GM12878 (cell line): Measurements from ENCODE around the gene ARL3.

Experiments
- BACH1 ChIP-seq: fragments of 450-650 bp; IDR thresholded peaks from 2 replicates; pipeline ENCODE4 v1.6.1; 2017; ENCODE audit warnings: mild to moderate bottlenecking, borderline replicate concordance
- CHD2 ChIP-seq: IDR thresholded peaks from 2 replicates; pipeline ENCODE4 v1.6.1; 2011; ENCODE audit warnings: low read depth, low read length, improper control_type of control experiment, borderline replicate concordance
- CHD4 ChIP-seq: fragments of 200-600 bp; sonication (generic); IDR thresholded peaks from 2 replicates; pipeline ENCODE4 v1.6.1; 2016; ENCODE audit warnings: mild to moderate bottlenecking
- CTCF ChIP-seq, 3 experiments: IDR thresholded peaks in 2 of 3; conservative IDR thresholded peaks in 1 of 3; 2 replicates each; pipeline ENCODE4 v1.5.1; 2011; ENCODE audit warnings: low read depth in 3 of 3, low read length in 3 of 3, mild to moderate bottlenecking in 3 of 3, control low read depth in 2 of 3, moderate library complexity in 2 of 3, inconsistent platforms in 1 of 3, mixed read lengths in 1 of 3; ENCODE audit not compliant: control insufficient read depth in 2 of 3, insufficient read depth in 1 of 3; ENCODE audit errors: extremely low read depth in 1 of 3
- HDGF ChIP-seq: fragments of 450-650 bp; IDR thresholded peaks from 2 replicates; pipeline ENCODE4 v1.6.1; 2016; ENCODE audit warnings: antibody characterized with exemption
- MEF2A ChIP-seq: IDR thresholded peaks from 2 replicates; pipeline ENCODE4 v1.6.1; 2011; ENCODE audit warnings: low read depth, mild to moderate bottlenecking, low read length, moderate library complexity; ENCODE audit not compliant: insufficient read depth
- MYC ChIP-seq: IDR thresholded peaks from 2 replicates; pipeline ENCODE4 v1.6.1; 2011; ENCODE audit warnings: mild to moderate bottlenecking, low read length, moderate library complexity, inconsistent platforms; ENCODE audit not compliant: insufficient read depth, insufficient replicate concordance, insufficient read length, severe bottlenecking
- POLR2A ChIP-seq: IDR thresholded peaks from 2 replicates; pipeline ENCODE4 v1.6.1; 2011; ENCODE audit warnings: low read depth, mild to moderate bottlenecking, low read length
- RAD21 ChIP-seq: IDR thresholded peaks from 2 replicates; pipeline ENCODE4 v1.6.1; 2011; ENCODE audit warnings: mild to moderate bottlenecking, low read depth, low read length, moderate library complexity; ENCODE audit not compliant: insufficient read depth
- TCF12 ChIP-seq: IDR thresholded peaks from 2 replicates; pipeline ENCODE4 v1.6.1; 2011; ENCODE audit warnings: low read depth, mild to moderate bottlenecking, low read length
- YY1 ChIP-seq: IDR thresholded peaks from 2 replicates; pipeline ENCODE4 v1.6.1; 2011; ENCODE audit warnings: low read depth, mild to moderate bottlenecking, low read length
- ZNF24 ChIP-seq: fragments of 450-650 bp; IDR thresholded peaks from 2 replicates; pipeline ENCODE4 v1.6.1; 2017; ENCODE audit warnings: antibody characterized with exemption, mild to moderate bottlenecking
- ZNF384 ChIP-seq: IDR thresholded peaks from 2 replicates; pipeline ENCODE4 v1.6.1; 2012; ENCODE audit warnings: low read depth, mild to moderate bottlenecking, low read length, improper control_type of control experiment, borderline replicate concordance
- ZNF592 ChIP-seq: fragments of 450-650 bp; IDR thresholded peaks from 2 replicates; pipeline ENCODE4 v1.6.1; 2017; ENCODE audit warnings: mild to moderate bottlenecking, moderate library complexity

- TF ChIP-seq TCF12: no peak
- TF ChIP-seq MEF2A: no peak
- TF ChIP-seq RAD21: no peak
- TF ChIP-seq ZNF384: no peak
- no peak for TF ChIP-seq BACH1
- no peak for TF ChIP-seq CTCF (IDR thresholded peaks at IDR 0.05 in 2 of 3, conservative IDR thresholded peaks at IDR 0.05 in 1 of 3; ENCODE audit: control insufficient read depth in 2 of 3, extremely low read depth in 1 of 3, insufficient read depth in 1 of 3, low read depth in 3 of 3, low read length in 3 of 3)
- TF ChIP-seq CHD2: no peak
- TF ChIP-seq ZNF592: no peak
- no peak for TF ChIP-seq HDGF
- TF ChIP-seq CHD4: no peak
- no peak for TF ChIP-seq YY1
- TF ChIP-seq ZNF24: no peak
- no peak for TF ChIP-seq POLR2A
- TF ChIP-seq MYC: no peak
Observed at GRCh38 chr10:102633287-102633686, 80.9 kb downstream of the ARL3 start.
